SKM-1 treated with dmso at 0.1 percent for 144 hours (cell line): ENCODE data around the gene FEZF1.
"Not testable (repeated sequence)": the region's sequence is repeated elsewhere in the genome, so short reads cannot be mapped to it uniquely, and the experiment has no call there.

Source experiments
- DNase-seq: peaks from one replicate; lab custom pipeline; 2025; ENCODE audit not compliant: unreplicated experiment; lab: John Stamatoyannopoulos, UW

Gene FEZF1

GRCh38 chr7:122309421-122309820 is 4.9 kb upstream of the FEZF1 start:
- DNase-seq, result no peak

GRCh38 chr7:122307228-122307621 is 2.7 kb upstream of the FEZF1 start:
- no peak for DNase-seq

GRCh38 chr7:122306320-122307227 is 2.0 kb upstream of the FEZF1 start:
- DNase-seq, result no peak

GRCh38 chr7:122305475-122306319 is 1.1 kb upstream of the FEZF1 start:
- no peak for DNase-seq

GRCh38 chr7:122304996-122305421 is 459 bp upstream of the FEZF1 start:
- DNase-seq, result no peak

GRCh38 chr7:122303531-122304318 is 825 bp downstream of the FEZF1 start:
- no peak for DNase-seq

GRCh38 chr7:122302761-122303530 is 1.6 kb downstream of the FEZF1 start:
- DNase-seq, result no peak

GRCh38 chr7:122301858-122302760 is 2.4 kb downstream of the FEZF1 start:
- no peak for DNase-seq

GRCh38 chr7:122300956-122301833 is 3.4 kb downstream of the FEZF1 start:
- no peak for DNase-seq

- no peak for DNase-seq
These were observed 4.2 kb downstream of the FEZF1 start for GRCh38 chr7:122300211-122300932.

- DNase-seq, result no peak
These were observed 4.8 kb downstream of the FEZF1 start for GRCh38 chr7:122299624-122300210.

- no peak for DNase-seq
These were observed 5.9 kb downstream of the FEZF1 start for GRCh38 chr7:122298618-122299017.

GRCh38 chr7:122298131-122298530 is 6.4 kb downstream of the FEZF1 start:
- no peak for DNase-seq

- DNase-seq, result no peak
These were observed 13.4 kb downstream of the FEZF1 start for GRCh38 chr7:122291189-122291588.

GRCh38 chr7:122290476-122290875 is 14.1 kb downstream of the FEZF1 start:
- no peak for DNase-seq

GRCh38 chr7:122289426-122289825 is 15.1 kb downstream of the FEZF1 start:
- no peak for DNase-seq

- not testable (repeated sequence) for DNase-seq
These were observed 19.9 kb downstream of the FEZF1 start for GRCh38 chr7:122284608-122285007.
